Progenitor cell of endocrine pancreas (in vitro differentiated cells): ENCODE data around the gene MMP2. TPM values are rescaled to one million over a fixed set of nuclear protein-coding genes. Genes with fewer than 3 reads are reported as not detected.
A peak's percentile ranks its signal among the peaks of the same experiment; 100 is the strongest.

ENCODE experiments used
- DNase-seq: peaks from one replicate; pipeline ENCODE4 v3.0.0; 2021; ENCODE audit warnings: low spot score; ENCODE audit not compliant: unreplicated experiment
- H3K27ac Mint-ChIP-seq: 2 replicates; pipeline ENCODE4 v1.8.0; 2021; ENCODE audit warnings: mild to moderate bottlenecking, moderate library complexity, mixed read lengths
- H3K27me3 Mint-ChIP-seq: 2 replicates; pipeline ENCODE4 v1.8.0; 2021; ENCODE audit warnings: mixed read lengths
- H3K36me3 Mint-ChIP-seq: 2 replicates; pipeline ENCODE4 v1.8.0; 2022; ENCODE audit warnings: mixed read lengths; ENCODE audit not compliant: insufficient read depth
- H3K4me1 Mint-ChIP-seq: 2 replicates; pipeline ENCODE4 v1.8.0; 2021; ENCODE audit warnings: low read depth, mixed read lengths
- H3K4me3 Mint-ChIP-seq: 2 replicates; pipeline ENCODE4 v1.8.0; 2021; ENCODE audit warnings: low read depth, mild to moderate bottlenecking, moderate library complexity, mixed read lengths
- H3K9me3 Mint-ChIP-seq: 2 replicates; pipeline ENCODE4 v1.8.0; 2021; ENCODE audit warnings: low read depth, mixed read lengths
- CTCF ChIP-seq: fragments of 200-600 bp; sonication (generic); IDR thresholded peaks from one replicate; pipeline ENCODE4 v1.5.0; 2021; ENCODE audit warnings: antibody characterized with exemption, mild to moderate bottlenecking; ENCODE audit not compliant: unreplicated experiment
- total RNA-seq: library from RNA; stranded (reverse); gene quantifications from 2 replicates; pipeline ENCODE4 v1.2.1, GENCODE V29; 2021

MMP2 gene
- total RNA-seq, 1 donor from 2014 or later = 8.4 TPM

DNA sequence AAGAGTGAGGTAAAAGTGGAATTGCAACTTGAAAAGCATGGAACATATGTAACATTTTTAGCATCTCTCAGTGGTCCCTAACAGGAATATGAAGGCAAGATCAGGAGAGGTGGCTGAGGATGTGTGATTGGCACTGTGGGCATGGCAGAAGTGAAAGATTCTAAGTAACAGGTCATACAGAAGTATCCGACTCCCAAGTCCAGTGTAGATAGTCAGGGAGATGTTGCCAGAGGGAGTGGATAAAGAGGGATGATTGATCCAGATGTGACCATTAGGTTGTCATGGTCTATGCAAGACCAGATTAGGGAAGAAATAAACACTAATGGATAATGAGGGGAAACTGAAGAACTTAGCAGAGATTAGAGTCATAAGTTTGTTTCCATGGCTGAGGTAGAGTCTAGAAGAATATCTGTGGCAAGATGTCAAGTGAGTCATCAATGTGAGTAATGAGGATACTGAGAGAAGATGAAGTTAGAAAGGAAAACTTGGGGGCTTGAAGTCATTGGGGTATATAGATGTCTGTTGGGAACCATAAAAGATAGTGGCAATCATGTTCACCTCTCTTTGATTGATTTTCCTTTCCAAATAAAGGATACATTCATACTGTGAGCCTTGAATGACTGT is 63.6 kb downstream of the MMP2 start:
- Mint-ChIP-seq H3K4me1 (no peaks in the 10 kb centered on the region), H3K27ac (no peak overlapping the region), H3K4me3 (no peak overlapping the region), H3K36me3 (no peaks in the 10 kb centered on the region), H3K9me3 (no peaks in the 10 kb centered on the region), H3K27me3 (no peaks in the 10 kb centered on the region)
- TF ChIP-seq CTCF = no peak
- no peak for DNase-seq

GRCh38 chr16:55543472-55543871 is 64.5 kb downstream of the MMP2 start:
- H3K27me3 Mint-ChIP-seq = no peaks in the 10 kb centered on the region
- no peak for DNase-seq
- H3K4me1 Mint-ChIP-seq = no peaks in the 10 kb centered on the region
- H3K36me3 Mint-ChIP-seq = no peaks in the 10 kb centered on the region
- H3K4me3 Mint-ChIP-seq = no peak overlapping the region
- peak; percentile 41 for TF ChIP-seq CTCF
- no peak overlapping the region for H3K27ac Mint-ChIP-seq
- H3K9me3 Mint-ChIP-seq = no peaks in the 10 kb centered on the region

DNA sequence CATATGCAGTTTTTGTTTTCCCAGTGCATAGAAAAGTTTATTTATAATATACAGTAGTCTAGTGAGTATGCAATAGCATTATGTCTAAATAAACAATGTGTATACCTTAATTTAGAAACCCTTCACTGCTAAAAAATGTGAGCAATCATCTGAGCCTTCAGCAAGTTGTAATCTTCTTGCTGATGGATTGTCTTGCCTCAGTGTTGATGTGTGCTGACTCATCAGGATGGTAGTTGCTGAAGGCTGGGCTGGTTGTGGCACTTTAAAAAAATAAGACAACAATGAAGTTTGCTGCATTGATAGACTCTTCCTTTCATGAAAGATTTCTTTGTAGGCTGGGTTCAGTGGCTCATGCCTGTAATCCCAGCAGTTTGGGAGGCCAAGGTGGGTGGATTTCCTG is 73.6 kb downstream of the MMP2 start:
- H3K4me1 Mint-ChIP-seq = peaks cover 1% of the 10 kb centered on the region
- H3K9me3 Mint-ChIP-seq = peaks cover 5% of the 10 kb centered on the region
- no peak for DNase-seq
- TF ChIP-seq CTCF = no peak
- H3K27ac Mint-ChIP-seq = no peak overlapping the region
- peaks cover 6% of the 10 kb centered on the region for H3K36me3 Mint-ChIP-seq
- no peak overlapping the region for H3K4me3 Mint-ChIP-seq
- no peaks in the 10 kb centered on the region for H3K27me3 Mint-ChIP-seq

DNA sequence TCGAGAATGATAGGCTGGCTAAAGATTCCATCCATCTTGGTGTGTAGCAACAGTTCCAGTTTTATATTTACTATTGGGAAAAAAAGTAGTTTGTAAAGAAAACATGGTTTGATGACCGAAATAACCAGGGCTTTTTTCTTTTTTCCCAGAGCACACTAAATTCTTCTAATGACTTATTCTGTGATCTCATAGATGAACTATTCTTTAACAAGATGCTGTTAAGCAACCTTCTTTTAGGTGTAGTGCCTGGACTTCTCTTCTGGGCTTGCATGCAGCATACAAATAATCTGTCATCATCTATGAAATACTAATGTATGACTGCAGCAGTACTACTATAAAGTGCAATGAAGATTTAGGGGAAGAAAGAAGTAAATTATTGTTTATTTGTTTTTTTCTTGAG is 76.4 kb downstream of the MMP2 start:
- DNase-seq = no peak
- TF ChIP-seq CTCF = no peak
- Mint-ChIP-seq H3K4me1 (peaks cover 2% of the 10 kb centered on the region), H3K27me3 (no peaks in the 10 kb centered on the region), H3K9me3 (peaks cover 5% of the 10 kb centered on the region), H3K4me3 (no peak overlapping the region), H3K27ac (no peak overlapping the region), H3K36me3 (peaks cover 6% of the 10 kb centered on the region)

Other genes with a start within 250 kb of the MMP2 start
- gene IRX6, start 155.0 kb upstream of the MMP2 start, total RNA-seq = not detected in 2 replicates
- 3.2 and 5.1 TPM in 2 replicates for gene LPCAT2, start 29.9 kb downstream of the MMP2 start, total RNA-seq
- gene CAPNS2, start 87.5 kb downstream of the MMP2 start, total RNA-seq = not detected in 2 replicates
- not detected in 2 replicates for gene SLC6A2, start 176.8 kb downstream of the MMP2 start, total RNA-seq